ENCODE results near the gene STRN3. TPM values are rescaled to one million over a fixed set of nuclear protein-coding genes. Genes with fewer than 3 reads are reported as not detected.
"Not testable (repeated sequence)": the region's sequence is repeated elsewhere in the genome, so short reads cannot be mapped to it uniquely, and the experiment has no call there.

Gene STRN3
- total and polyA plus RNA-seq, 10 of the 15 experiments (the other 5 are each of a cell fraction or from before 2014, with no cell fraction given), result 7.8 to 27.9 (median 14.1) TPM

DNA sequence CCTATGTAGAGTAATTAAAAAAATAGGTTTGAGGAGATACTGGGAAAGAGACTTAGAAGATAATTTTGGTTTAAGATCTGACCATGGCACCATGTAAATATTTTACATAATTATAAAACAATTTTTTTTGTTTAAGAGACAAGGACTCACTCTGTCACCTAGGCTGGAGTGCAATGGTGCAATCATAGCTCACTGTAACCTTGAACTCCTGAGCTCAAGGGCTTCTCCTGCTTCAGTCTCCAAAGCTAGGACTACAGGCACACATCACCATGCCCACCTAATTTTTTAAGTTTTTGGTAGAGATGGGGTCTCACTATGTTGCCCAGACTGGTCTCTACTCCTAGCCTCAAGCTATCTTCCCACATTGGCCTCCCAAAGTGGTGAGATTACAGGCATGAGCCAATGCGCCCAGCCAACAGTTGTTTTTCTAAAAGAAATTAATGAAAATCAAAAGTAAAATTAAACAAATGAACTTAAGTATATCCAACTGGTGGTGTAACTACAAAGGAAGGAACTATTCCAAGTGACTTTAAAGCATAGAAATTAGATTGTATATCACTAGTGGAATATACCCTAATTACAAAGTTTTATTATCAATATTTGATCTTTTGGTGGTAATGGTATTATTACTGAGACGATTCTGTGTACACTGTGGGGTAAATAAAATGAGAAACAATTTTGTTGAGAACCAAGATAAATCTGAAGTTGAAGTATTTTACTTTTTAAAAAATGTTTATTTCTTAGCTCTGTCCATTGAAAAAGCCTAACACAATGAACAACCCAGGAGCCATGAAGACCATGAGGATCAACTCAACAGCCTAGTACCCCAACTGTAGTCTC is 122.7 kb downstream of the STRN3 start:
- ATAC-seq (no peak), FAIRE-seq (no peak), DNase-seq (ENCODE audit: low read depth, low spot score) (no peak)
- POLR2A ChIA-PET, result no interaction called here
- SMC1A ChIA-PET (ENCODE audit: uncharacterized antibody, unreplicated experiment), result interaction anchor here (0.6 to 3.6 kb wide), 7 partner anchors 12 to 337 kb away, joined by 3 to 20 read pairs (median 3); no protein-coding TSS in a partner anchor
- no peak overlapping the region for H2AFZ ChIP-seq (ENCODE audit: control insufficient read depth, low read depth, low read length)
- no peak overlapping the region for H3K27ac ChIP-seq (ENCODE audit: control insufficient read depth, insufficient read depth)
- H3K4me3 ChIP-seq, result no peak overlapping the region
- no peaks in the 10 kb centered on the region for H3K79me2 ChIP-seq (ENCODE audit: control insufficient read depth, insufficient read depth, low read length)
- H3K27me3 ChIP-seq (replicated peaks in 1 of 2; ENCODE audit: control insufficient read depth in 2 of 2, insufficient read depth in 2 of 2, low read length in 1 of 2), result no peaks in the 10 kb centered on the region
- no peaks in the 10 kb centered on the region for H4K20me1 ChIP-seq (ENCODE audit: control insufficient read depth, insufficient read depth)
- CTCF ChIA-PET, result interaction anchor here (0.6 to 2.7 kb wide), 5 partner anchors 9 to 1076 kb away, joined by 3 to 9 read pairs (median 4); no protein-coding TSS in a partner anchor
- BruUV-seq (replicated peaks), result no TSS peak
- H3K9ac ChIP-seq (ENCODE audit: control insufficient read depth, insufficient read depth, low read length), result no peak overlapping the region
- intact Hi-C loops (cut with micrococcal nuclease; ENCODE audit: unreplicated experiment), result no loop called here
- RAD21 ChIA-PET (ENCODE audit: unreplicated experiment), result interaction anchor here (1.0 to 1.5 kb wide), 2 partner anchors 179 to 247 kb away, joined by 3 read pairs; no protein-coding TSS in a partner anchor
- in situ Hi-C loops (cut with MboI), result no loop called here
- 98% methylated on average over 2 of the region's 2 CpGs for WGBS (ENCODE audit: insufficient coverage, insufficient replicate concordance, low lambda C conversion rate, missing lambda C conversion rate)
- H3K9me3 ChIP-seq (replicated peaks; ENCODE audit: control insufficient read depth, insufficient read depth, low read length), result no peaks in the 10 kb centered on the region
- H3K4me2 ChIP-seq (ENCODE audit: control insufficient read depth, insufficient read depth), result no peak overlapping the region
- TF ChIP-seq FOXM1 (IDR thresholded peaks at IDR 0.05; ENCODE audit: low read depth, low read length) (no peak), CHD1 (IDR thresholded peaks at IDR 0.05; ENCODE audit: low read depth, low read length) (no peak), IKZF1 (conservative IDR thresholded peaks at IDR 0.05) (no peak), JUND (IDR thresholded peaks at IDR 0.05; ENCODE audit: low read depth, low read length) (no peak), SIX5 (IDR thresholded peaks at IDR 0.05; ENCODE audit: low read depth, low read length, severe bottlenecking) (no peak), ZNF207 (IDR thresholded peaks at IDR 0.05; ENCODE audit: borderline replicate concordance) (no peak), ZBTB33 (IDR thresholded peaks at IDR 0.05) (no peak)
- H3K4me1 ChIP-seq (ENCODE audit: control insufficient read depth, insufficient read depth, low read length), result no peaks in the 10 kb centered on the region
- H3K36me3 ChIP-seq (ENCODE audit: control insufficient read depth in 2 of 2, insufficient read depth in 2 of 2, low read length in 1 of 2), result no peaks in the 10 kb centered on the region; a peak in 3 of 4 replicates

GRCh38 chr14:30897121-30897520 is 129.1 kb downstream of the STRN3 start:
- RAD21 ChIA-PET (ENCODE audit: unreplicated experiment); POLR2A ChIA-PET; H3K79me2 ChIP-seq (ENCODE audit: control insufficient read depth, insufficient read depth, low read length); BruUV-seq (replicated peaks); H3K4me1 ChIP-seq (ENCODE audit: control insufficient read depth, insufficient read depth, low read length); H3K4me3 ChIP-seq; H3K27me3 ChIP-seq (replicated peaks in 1 of 2; ENCODE audit: control insufficient read depth in 2 of 2, insufficient read depth in 2 of 2, low read length in 1 of 2); ATAC-seq; H4K20me1 ChIP-seq (ENCODE audit: control insufficient read depth, insufficient read depth); H3K36me3 ChIP-seq (ENCODE audit: control insufficient read depth in 2 of 2, insufficient read depth in 2 of 2, low read length in 1 of 2); in situ Hi-C loops (cut with MboI); H3K9ac ChIP-seq (ENCODE audit: control insufficient read depth, insufficient read depth, low read length); FAIRE-seq; H3K9me3 ChIP-seq (replicated peaks; ENCODE audit: control insufficient read depth, insufficient read depth, low read length); H3K4me2 ChIP-seq (ENCODE audit: control insufficient read depth, insufficient read depth); H2AFZ ChIP-seq (ENCODE audit: control insufficient read depth, low read depth, low read length); DNase-seq (ENCODE audit: low read depth, low spot score); intact Hi-C loops (cut with micrococcal nuclease; ENCODE audit: unreplicated experiment); SMC1A ChIA-PET (ENCODE audit: uncharacterized antibody, unreplicated experiment); H3K27ac ChIP-seq (ENCODE audit: control insufficient read depth, insufficient read depth); CTCF ChIA-PET: not testable (repeated sequence)
- WGBS (ENCODE audit: insufficient coverage, insufficient replicate concordance, low lambda C conversion rate, missing lambda C conversion rate), result 64% methylated on average over 3 of the region's 3 CpGs
